GM12878 (cell line): ENCODE results near the gene RASL10A. TPM values are rescaled to one million over a fixed set of nuclear protein-coding genes. Genes with fewer than 3 reads are reported as not detected.

Experiments
- ATAC-seq: fragments of 200-7000 bp; cut with Tn5 transposase; 3 replicates; pipeline ENCODE4 v1.9.1; 2020; ENCODE audit warnings: mild to moderate bottlenecking, moderate library complexity
- BruUV-seq: library from RNA; stranded (reverse); fragments of 400-500 nt; replicated peaks from 2 replicates; lab custom pipeline; 2021; lab: Mats Ljungman, UMichigan
- CTCF ChIA-PET: fragments of 300-600 bp; sonication (Branson Sonifier 250); formaldehyde crosslinking; extraction: SDS; loops from one replicate; lab custom pipeline; 2021; ENCODE audit warnings: inconsistent platforms; lab: Yijun Ruan, JAX
- POLR2A ChIA-PET: fragments of 350-600 bp; formaldehyde crosslinking; extraction: SDS; loops from one replicate; lab custom pipeline; 2021; ENCODE audit warnings: inconsistent platforms; lab: Charles Lee
- RAD21 ChIA-PET: fragments of 300-600 bp; sonication (Branson Sonifier 250); formaldehyde crosslinking; loops from one replicate; lab custom pipeline; 2023; ENCODE audit warnings: antibody characterized with exemption; ENCODE audit not compliant: unreplicated experiment; lab: Charles Lee
- SMC1A ChIA-PET: fragments of 300-600 bp; sonication (Branson Sonifier 250); formaldehyde crosslinking; loops from one replicate; lab custom pipeline; 2023; ENCODE audit not compliant: unreplicated experiment, uncharacterized antibody; lab: Charles Lee
- DNase-seq: peaks from one replicate; pipeline ENCODE4 v3.0.0-alpha.2; 2011; ENCODE audit warnings: low read depth, low spot score
- FAIRE-seq: peaks from 3 replicates; lab custom pipeline; 2011; peaks lifted over from hg19 to GRCh38; lab: Jason Lieb, UNC
- H2AFZ ChIP-seq: 2 replicates; pipeline ENCODE4 v1.6.0; 2011; ENCODE audit warnings: low read depth, low read length, control low read depth; ENCODE audit not compliant: control insufficient read depth
- H3K27ac ChIP-seq: 2 replicates; pipeline ENCODE4 v1.5.1; 2011; ENCODE audit warnings: control low read depth; ENCODE audit not compliant: control insufficient read depth, insufficient read depth
- H3K27me3 ChIP-seq, 2 experiments: replicated peaks in 1 of 2; 2 replicates each; pipeline versions ENCODE4 v1.6.0 to v1.6.1; 2011; ENCODE audit warnings: low read length in 1 of 2; ENCODE audit not compliant: control insufficient read depth in 2 of 2, insufficient read depth in 2 of 2
- H3K36me3 ChIP-seq, 2 experiments: 2 replicates each; pipeline ENCODE4 v1.5.1; 2011; ENCODE audit warnings: low read length in 1 of 2; ENCODE audit not compliant: control insufficient read depth in 2 of 2, insufficient read depth in 2 of 2
- H3K4me1 ChIP-seq: 2 replicates; pipeline ENCODE4 v1.6.1; 2011; ENCODE audit warnings: mild to moderate bottlenecking, low read length, moderate library complexity, mixed read lengths; ENCODE audit not compliant: control insufficient read depth, insufficient read depth
- H3K4me2 ChIP-seq: 2 replicates; pipeline ENCODE4 v1.6.0; 2011; ENCODE audit warnings: control low read depth; ENCODE audit not compliant: control insufficient read depth, insufficient read depth
- H3K4me3 ChIP-seq: fragments of 200-600 bp; sonication (generic); 2 replicates; pipeline ENCODE4 v1.5.1; 2016
- H3K79me2 ChIP-seq: 2 replicates; pipeline ENCODE4 v1.6.0; 2011; ENCODE audit warnings: low read length; ENCODE audit not compliant: control insufficient read depth, insufficient read depth
- H3K9ac ChIP-seq: 2 replicates; pipeline ENCODE4 v1.8.0; 2011; ENCODE audit warnings: low read length, control low read depth, mixed read lengths; ENCODE audit not compliant: control insufficient read depth, insufficient read depth
- H3K9me3 ChIP-seq: replicated peaks from 3 replicates; pipeline ENCODE4 v1.5.1; 2011; ENCODE audit warnings: mild to moderate bottlenecking, low read length; ENCODE audit not compliant: control insufficient read depth, insufficient read depth
- H4K20me1 ChIP-seq: 2 replicates; pipeline ENCODE4 v1.6.0; 2011; ENCODE audit not compliant: control insufficient read depth, insufficient read depth
- ATF7 ChIP-seq: fragments of 450-650 bp; IDR thresholded peaks from 2 replicates; pipeline ENCODE4 v1.6.1; 2016; ENCODE audit warnings: low read depth, mild to moderate bottlenecking
- BHLHE40 ChIP-seq, 2 experiments: fragments of 450-650 bp in 1 of 2; IDR thresholded peaks; 2 replicates each; pipeline ENCODE4 v1.6.1; 2011 to 2017; ENCODE audit warnings: low read depth in 2 of 2, borderline replicate concordance in 1 of 2, improper control_type of control experiment in 1 of 2, low read length in 1 of 2, mild to moderate bottlenecking in 1 of 2
- NR2C2 ChIP-seq: IDR thresholded peaks from 2 replicates; pipeline ENCODE4 v1.6.1; 2011; ENCODE audit warnings: borderline replicate concordance, low read depth; ENCODE audit not compliant: control insufficient read depth, insufficient read length
- RAD21 ChIP-seq: IDR thresholded peaks from 2 replicates; pipeline ENCODE4 v1.6.1; 2011; ENCODE audit warnings: mild to moderate bottlenecking, low read depth, low read length, moderate library complexity; ENCODE audit not compliant: insufficient read depth
- SMARCA5 ChIP-seq: fragments of 450-650 bp; IDR thresholded peaks from 2 replicates; pipeline ENCODE4 v1.6.1; 2017; ENCODE audit warnings: mild to moderate bottlenecking
- ZSCAN29 ChIP-seq: fragments of 450-650 bp; IDR thresholded peaks from 2 replicates; pipeline ENCODE4 v1.6.1; 2017; ENCODE audit warnings: mild to moderate bottlenecking, moderate library complexity
- WGBS: methylation state at CpG from one replicate; pipeline ENCODE4 v1.1.6; 2016; ENCODE audit warnings: low lambda C conversion rate; ENCODE audit not compliant: insufficient replicate concordance, insufficient coverage; ENCODE audit errors: missing lambda C conversion rate; 5-methylcytosine and 5-hydroxymethylcytosine counted together
- in situ Hi-C: fragments of 300-500 bp; cut with MboI; formaldehyde crosslinking; loops from 9 replicates; pipeline ENCODE4 v1.14.3; 2018; ENCODE audit warnings: mixed read lengths
- intact Hi-C: fragments of 100-400 bp; cut with micrococcal nuclease; formaldehyde crosslinking; loops from one replicate; pipeline ENCODE4 v1.14.2; 2022; ENCODE audit not compliant: unreplicated experiment
- polyA plus RNA-seq, 11 experiments: library from polyadenylated mRNA; depleted of rRNA in 4 of 11; unstranded in 6 of 11; stranded (reverse) in 5 of 11; fragments of >200 nt; fragmentation: Nextera tagmentation in 4 of 11; fragmentation: Illumina TruSeq in 1 of 11; extraction: Ambion mirVana in 4 of 11; extraction: Trizol in 1 of 11; gene quantifications; 1 replicate in 1 of 11; 2 replicates in 10 of 11; pipeline versions ENCODE4 v1.2.1 to v1.2.3, GENCODE V29; 2011 to 2016; ENCODE audit warnings: inconsistent platforms in 2 of 11, missing spikeins in 2 of 11, low read depth in 1 of 11
- total RNA-seq, 4 experiments: library from RNA; depleted of rRNA in 3 of 4; stranded (reverse); fragments of >200 nt in 3 of 4; fragmentation: Illumina TruSeq in 1 of 4; extraction: Trizol in 1 of 4; gene quantifications; 2 replicates each; pipeline versions ENCODE4 v1.2.1 to v1.2.3, GENCODE V29; 2013 to 2021
- TF ChIP-seq, protein P1 (sequence below): fragments of 450-650 bp; IDR thresholded peaks from 2 replicates; pipeline ENCODE4 v1.6.1; 2018; ENCODE audit warnings: borderline replicate concordance, mild to moderate bottlenecking; ENCODE audit not compliant: partially characterized antibody
- TF ChIP-seq, protein P2 (sequence below): fragments of 450-650 bp; IDR thresholded peaks from 2 replicates; pipeline ENCODE4 v1.6.1; 2017; ENCODE audit warnings: borderline replicate concordance
- TF ChIP-seq, protein P3 (sequence below): fragments of 450-650 bp; IDR thresholded peaks from 2 replicates; pipeline ENCODE4 v1.6.1; 2016; ENCODE audit warnings: mild to moderate bottlenecking
- TF ChIP-seq, protein P4 (sequence below): fragments of 450-650 bp; IDR thresholded peaks from 2 replicates; pipeline ENCODE4 v1.6.1; 2017; ENCODE audit warnings: mild to moderate bottlenecking, moderate library complexity

RASL10A gene
- total and polyA plus RNA-seq, 10 of the 15 experiments (the other 5 are each of a cell fraction or from before 2014, with no cell fraction given), result 0.12 to 0.46 (median 0.21) TPM; not detected in 6

DNA sequence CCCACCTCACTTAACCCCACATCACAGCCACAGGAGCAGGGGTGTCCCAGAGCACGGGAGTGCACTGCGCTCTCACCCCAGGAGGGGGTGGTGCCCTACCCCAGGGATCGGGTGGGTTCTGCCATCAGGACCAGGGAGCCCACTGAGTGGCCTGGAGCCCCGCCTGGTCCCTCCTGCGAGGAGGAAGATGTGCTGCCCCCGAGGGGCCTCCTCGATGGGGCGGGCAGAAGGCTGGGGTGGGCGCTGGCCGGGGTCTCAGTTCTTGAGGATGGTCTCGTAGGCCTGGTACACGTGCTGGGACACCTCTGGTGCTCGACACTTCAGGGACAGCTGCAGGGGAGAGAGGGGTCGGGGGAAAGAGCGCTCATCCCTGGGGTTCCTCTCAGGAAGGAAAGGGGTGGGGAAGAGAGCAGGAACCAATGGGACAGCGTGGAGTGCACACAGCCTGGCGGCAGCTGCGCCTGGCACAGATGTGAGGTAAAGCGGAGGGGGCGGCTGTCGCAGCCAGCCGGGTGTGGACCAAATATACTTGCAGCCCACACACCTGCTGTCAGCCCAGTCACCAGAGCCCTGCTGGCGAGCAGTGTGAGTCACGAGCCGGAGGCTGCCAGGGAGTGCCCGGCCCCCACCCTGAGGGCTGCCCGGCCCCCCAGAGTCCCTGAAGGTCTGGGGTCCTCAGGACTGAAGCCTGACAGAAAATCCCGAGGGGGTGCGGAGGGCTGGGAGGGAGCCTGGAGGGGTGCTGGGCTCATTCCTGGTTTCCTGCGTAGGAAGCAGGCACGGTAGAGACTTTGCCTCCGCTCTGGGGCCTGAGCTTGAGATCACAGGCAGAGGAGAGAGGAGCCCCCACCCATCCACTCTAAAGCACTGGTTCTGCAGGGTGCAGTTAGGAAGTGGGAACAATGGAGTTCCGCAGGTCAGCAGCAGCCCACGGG, 13.3 kb upstream of the RASL10A start:
- Histone ChIP-seq H3K9me3 (no peaks in the 10 kb centered on the region), H3K36me3 (peaks cover 5 to 47% of the 10 kb centered on the region in 2 experiments; a peak in 3 of 4 replicates), H3K4me1 (no peaks in the 10 kb centered on the region), H4K20me1 (no peaks in the 10 kb centered on the region), H3K79me2 (no peaks in the 10 kb centered on the region), H3K27ac (no peak overlapping the region), H3K4me3 (no peak overlapping the region), H2AFZ (no peak overlapping the region), H3K4me2 (no peak overlapping the region), H3K9ac (no peak overlapping the region), H3K27me3 (no peaks in the 10 kb centered on the region)
- SMC1A ChIA-PET, result no interaction called here
- intact Hi-C loops (no loop called here), in situ Hi-C loops (no loop called here)
- TF ChIP-seq, protein P1, sequence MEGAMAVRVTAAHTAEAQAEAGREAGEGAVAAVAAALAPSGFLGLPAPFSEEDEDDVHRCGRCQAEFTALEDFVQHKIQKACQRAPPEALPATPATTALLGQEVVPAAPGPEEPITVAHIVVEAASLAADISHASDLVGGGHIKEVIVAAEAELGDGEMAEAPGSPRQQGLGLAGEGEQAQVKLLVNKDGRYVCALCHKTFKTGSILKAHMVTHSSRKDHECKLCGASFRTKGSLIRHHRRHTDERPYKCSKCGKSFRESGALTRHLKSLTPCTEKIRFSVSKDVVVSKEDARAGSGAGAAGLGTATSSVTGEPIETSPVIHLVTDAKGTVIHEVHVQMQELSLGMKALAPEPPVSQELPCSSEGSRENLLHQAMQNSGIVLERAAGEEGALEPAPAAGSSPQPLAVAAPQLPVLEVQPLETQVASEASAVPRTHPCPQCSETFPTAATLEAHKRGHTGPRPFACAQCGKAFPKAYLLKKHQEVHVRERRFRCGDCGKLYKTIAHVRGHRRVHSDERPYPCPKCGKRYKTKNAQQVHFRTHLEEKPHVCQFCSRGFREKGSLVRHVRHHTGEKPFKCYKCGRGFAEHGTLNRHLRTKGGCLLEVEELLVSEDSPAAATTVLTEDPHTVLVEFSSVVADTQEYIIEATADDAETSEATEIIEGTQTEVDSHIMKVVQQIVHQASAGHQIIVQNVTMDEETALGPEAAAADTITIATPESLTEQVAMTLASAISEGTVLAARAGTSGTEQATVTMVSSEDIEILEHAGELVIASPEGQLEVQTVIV, result no peak
- TF ChIP-seq NR2C2 (no peak), SMARCA5 (no peak), BHLHE40 (IDR thresholded peaks at IDR 0.05; ENCODE audit: borderline replicate concordance in 1 of 2, low read depth in 2 of 2, low read length in 1 of 2) (no peak), ZSCAN29 (no peak), ATF7 (no peak), RAD21 (no peak)
- TF ChIP-seq, protein P2, sequence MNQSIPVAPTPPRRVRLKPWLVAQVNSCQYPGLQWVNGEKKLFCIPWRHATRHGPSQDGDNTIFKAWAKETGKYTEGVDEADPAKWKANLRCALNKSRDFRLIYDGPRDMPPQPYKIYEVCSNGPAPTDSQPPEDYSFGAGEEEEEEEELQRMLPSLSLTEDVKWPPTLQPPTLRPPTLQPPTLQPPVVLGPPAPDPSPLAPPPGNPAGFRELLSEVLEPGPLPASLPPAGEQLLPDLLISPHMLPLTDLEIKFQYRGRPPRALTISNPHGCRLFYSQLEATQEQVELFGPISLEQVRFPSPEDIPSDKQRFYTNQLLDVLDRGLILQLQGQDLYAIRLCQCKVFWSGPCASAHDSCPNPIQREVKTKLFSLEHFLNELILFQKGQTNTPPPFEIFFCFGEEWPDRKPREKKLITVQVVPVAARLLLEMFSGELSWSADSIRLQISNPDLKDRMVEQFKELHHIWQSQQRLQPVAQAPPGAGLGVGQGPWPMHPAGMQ, result no peak
- TF ChIP-seq, protein P3, sequence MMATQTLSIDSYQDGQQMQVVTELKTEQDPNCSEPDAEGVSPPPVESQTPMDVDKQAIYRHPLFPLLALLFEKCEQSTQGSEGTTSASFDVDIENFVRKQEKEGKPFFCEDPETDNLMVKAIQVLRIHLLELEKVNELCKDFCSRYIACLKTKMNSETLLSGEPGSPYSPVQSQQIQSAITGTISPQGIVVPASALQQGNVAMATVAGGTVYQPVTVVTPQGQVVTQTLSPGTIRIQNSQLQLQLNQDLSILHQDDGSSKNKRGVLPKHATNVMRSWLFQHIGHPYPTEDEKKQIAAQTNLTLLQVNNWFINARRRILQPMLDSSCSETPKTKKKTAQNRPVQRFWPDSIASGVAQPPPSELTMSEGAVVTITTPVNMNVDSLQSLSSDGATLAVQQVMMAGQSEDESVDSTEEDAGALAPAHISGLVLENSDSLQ, result no peak
- TF ChIP-seq, protein P4, sequence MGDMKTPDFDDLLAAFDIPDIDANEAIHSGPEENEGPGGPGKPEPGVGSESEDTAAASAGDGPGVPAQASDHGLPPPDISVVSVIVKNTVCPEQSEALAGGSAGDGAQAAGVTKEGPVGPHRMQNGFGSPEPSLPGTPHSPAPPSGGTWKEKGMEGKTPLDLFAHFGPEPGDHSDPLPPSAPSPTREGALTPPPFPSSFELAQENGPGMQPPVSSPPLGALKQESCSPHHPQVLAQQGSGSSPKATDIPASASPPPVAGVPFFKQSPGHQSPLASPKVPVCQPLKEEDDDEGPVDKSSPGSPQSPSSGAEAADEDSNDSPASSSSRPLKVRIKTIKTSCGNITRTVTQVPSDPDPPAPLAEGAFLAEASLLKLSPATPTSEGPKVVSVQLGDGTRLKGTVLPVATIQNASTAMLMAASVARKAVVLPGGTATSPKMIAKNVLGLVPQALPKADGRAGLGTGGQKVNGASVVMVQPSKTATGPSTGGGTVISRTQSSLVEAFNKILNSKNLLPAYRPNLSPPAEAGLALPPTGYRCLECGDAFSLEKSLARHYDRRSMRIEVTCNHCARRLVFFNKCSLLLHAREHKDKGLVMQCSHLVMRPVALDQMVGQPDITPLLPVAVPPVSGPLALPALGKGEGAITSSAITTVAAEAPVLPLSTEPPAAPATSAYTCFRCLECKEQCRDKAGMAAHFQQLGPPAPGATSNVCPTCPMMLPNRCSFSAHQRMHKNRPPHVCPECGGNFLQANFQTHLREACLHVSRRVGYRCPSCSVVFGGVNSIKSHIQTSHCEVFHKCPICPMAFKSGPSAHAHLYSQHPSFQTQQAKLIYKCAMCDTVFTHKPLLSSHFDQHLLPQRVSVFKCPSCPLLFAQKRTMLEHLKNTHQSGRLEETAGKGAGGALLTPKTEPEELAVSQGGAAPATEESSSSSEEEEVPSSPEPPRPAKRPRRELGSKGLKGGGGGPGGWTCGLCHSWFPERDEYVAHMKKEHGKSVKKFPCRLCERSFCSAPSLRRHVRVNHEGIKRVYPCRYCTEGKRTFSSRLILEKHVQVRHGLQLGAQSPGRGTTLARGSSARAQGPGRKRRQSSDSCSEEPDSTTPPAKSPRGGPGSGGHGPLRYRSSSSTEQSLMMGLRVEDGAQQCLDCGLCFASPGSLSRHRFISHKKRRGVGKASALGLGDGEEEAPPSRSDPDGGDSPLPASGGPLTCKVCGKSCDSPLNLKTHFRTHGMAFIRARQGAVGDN, result no peak
- POLR2A ChIA-PET, result interaction anchor here (0.5 kb wide), 1 partner anchor 155 kb away, joined by 5 read pairs; no protein-coding TSS in a partner anchor
- DNase-seq (no peak), ATAC-seq (no peak), FAIRE-seq (no peak)
- WGBS, result 96% methylated on average over 33 of the region's 34 CpGs
- RAD21 ChIA-PET, result no interaction called here
- CTCF ChIA-PET, result no interaction called here
- BruUV-seq, result no TSS peak
